ENCODE data around the gene TMEM132D. TPM values are rescaled to one million over a fixed set of nuclear protein-coding genes. Genes with fewer than 3 reads are reported as not detected.

Gene TMEM132D
- total RNA-seq, 1 donor from 2014 or later = not detected

GRCh38 chr12:129635021-129635685 lies 268.7 kb downstream of the TMEM132D start:
- TF ChIP-seq POLR2AphosphoS5 (IDR thresholded peaks at IDR 0.05; ENCODE audit: insufficient read depth in 1 of 2, low read depth in 1 of 2) (no peak), CTCF (IDR thresholded peaks at IDR 0.05) (no peak), POLR2A (IDR thresholded peaks at IDR 0.05) (no peak)
- H3K27ac ChIP-seq = no peak overlapping the region
- intact Hi-C loops (cut with DNase I) = no loop called here
- no peak overlapping the region for H3K4me3 ChIP-seq
- H3K4me1 ChIP-seq = no peaks in the 10 kb centered on the region
- H3K36me3 ChIP-seq = no peaks in the 10 kb centered on the region
- no peaks in the 10 kb centered on the region for H3K9me3 ChIP-seq
- no peaks in the 10 kb centered on the region for H3K27me3 ChIP-seq
- DNase-seq (ENCODE audit: extremely low spot score in 2 of 2) = no peak

- H3K9me3 ChIP-seq = no peaks in the 10 kb centered on the region
- no peaks in the 10 kb centered on the region for H3K27me3 ChIP-seq
- intact Hi-C loops (cut with DNase I) = no loop called here
- TF ChIP-seq POLR2AphosphoS5 (IDR thresholded peaks at IDR 0.05; ENCODE audit: insufficient read depth in 1 of 2, low read depth in 1 of 2) = no peak
- no peak for TF ChIP-seq POLR2A (IDR thresholded peaks at IDR 0.05)
- no peak for TF ChIP-seq CTCF (IDR thresholded peaks at IDR 0.05)
- DNase-seq (ENCODE audit: extremely low spot score in 2 of 2) = no peak
- H3K27ac ChIP-seq = no peak overlapping the region
- no peak overlapping the region for H3K4me3 ChIP-seq
- no peaks in the 10 kb centered on the region for H3K4me1 ChIP-seq
- H3K36me3 ChIP-seq = no peaks in the 10 kb centered on the region
These were observed 272.5 kb downstream of the TMEM132D start for GRCh38 chr12:129631316-129631715.

- TF ChIP-seq POLR2A (IDR thresholded peaks at IDR 0.05) (no peak), POLR2AphosphoS5 (IDR thresholded peaks at IDR 0.05; ENCODE audit: insufficient read depth in 1 of 2, low read depth in 1 of 2) (no peak), CTCF (IDR thresholded peaks at IDR 0.05) (no peak)
- intact Hi-C loops (cut with DNase I) = no loop called here
These were observed 273.9 kb downstream of the TMEM132D start for GRCh38 chr12:129629901-129630300.

DNA sequence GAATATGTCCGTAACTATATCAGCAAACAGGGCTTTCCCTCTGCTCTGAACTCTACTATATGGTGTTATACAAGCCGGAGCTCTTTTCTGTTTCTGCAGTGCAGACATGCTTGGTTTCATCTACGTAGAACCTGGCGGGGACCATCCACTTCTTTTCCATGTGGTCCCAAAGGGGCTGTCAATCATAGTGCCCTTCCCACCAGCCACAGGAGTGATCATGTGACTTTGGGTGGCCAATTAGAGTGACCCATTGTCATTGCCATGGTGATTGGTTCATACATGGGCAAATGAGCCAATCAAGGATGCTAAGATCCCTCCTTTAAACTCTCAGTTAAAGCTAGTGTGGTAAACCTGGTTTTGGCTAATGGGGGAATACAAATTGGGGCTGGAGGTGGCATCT lies 281.3 kb downstream of the TMEM132D start:
- no peak for DNase-seq (ENCODE audit: extremely low spot score in 2 of 2)
- Histone ChIP-seq H3K27ac (no peak overlapping the region), H3K36me3 (no peaks in the 10 kb centered on the region), H3K4me1 (no peaks in the 10 kb centered on the region), H3K4me3 (no peak overlapping the region), H3K27me3 (no peaks in the 10 kb centered on the region), H3K9me3 (no peaks in the 10 kb centered on the region)
- TF ChIP-seq CTCF (IDR thresholded peaks at IDR 0.05) (no peak), POLR2A (IDR thresholded peaks at IDR 0.05) (no peak), POLR2AphosphoS5 (IDR thresholded peaks at IDR 0.05; ENCODE audit: insufficient read depth in 1 of 2, low read depth in 1 of 2) (no peak)
- intact Hi-C loops (cut with DNase I) = no loop called here

More at GRCh38 chr12:129629901-129630300, 273.9 kb downstream of the TMEM132D start:
- H3K4me1 ChIP-seq = no peaks in the 10 kb centered on the region
- H3K4me3 ChIP-seq = no peak overlapping the region
- no peaks in the 10 kb centered on the region for H3K36me3 ChIP-seq
- H3K9me3 ChIP-seq = no peaks in the 10 kb centered on the region
- no peak for DNase-seq (ENCODE audit: extremely low spot score in 2 of 2)
- H3K27ac ChIP-seq = no peak overlapping the region
- no peaks in the 10 kb centered on the region for H3K27me3 ChIP-seq

- Histone ChIP-seq H3K9me3 (no peaks in the 10 kb centered on the region), H3K27ac (no peak overlapping the region), H3K36me3 (no peaks in the 10 kb centered on the region), H3K4me3 (no peak overlapping the region), H3K4me1 (no peaks in the 10 kb centered on the region), H3K27me3 (no peaks in the 10 kb centered on the region)
- DNase-seq (ENCODE audit: extremely low spot score in 2 of 2) = no peak
- intact Hi-C loops (cut with DNase I) = no loop called here
- TF ChIP-seq CTCF (IDR thresholded peaks at IDR 0.05) (no peak), POLR2AphosphoS5 (IDR thresholded peaks at IDR 0.05; ENCODE audit: insufficient read depth in 1 of 2, low read depth in 1 of 2) (no peak)
These were observed 284.6 kb downstream of the TMEM132D start for GRCh38 chr12:129619271-129619670.

Measured in vagina (tissue), 2 donors.